GM21737 (cell line): Measurements from ENCODE around the gene SVBP.

Source experiments
- ATAC-seq: cut with Tn5 transposase; IDR thresholded peaks from one replicate; pipeline ENCODE4 v1.9.1; 2021; ENCODE audit warnings: mild to moderate bottlenecking, moderate library complexity; ENCODE audit not compliant: unreplicated experiment

SVBP gene

DNA sequence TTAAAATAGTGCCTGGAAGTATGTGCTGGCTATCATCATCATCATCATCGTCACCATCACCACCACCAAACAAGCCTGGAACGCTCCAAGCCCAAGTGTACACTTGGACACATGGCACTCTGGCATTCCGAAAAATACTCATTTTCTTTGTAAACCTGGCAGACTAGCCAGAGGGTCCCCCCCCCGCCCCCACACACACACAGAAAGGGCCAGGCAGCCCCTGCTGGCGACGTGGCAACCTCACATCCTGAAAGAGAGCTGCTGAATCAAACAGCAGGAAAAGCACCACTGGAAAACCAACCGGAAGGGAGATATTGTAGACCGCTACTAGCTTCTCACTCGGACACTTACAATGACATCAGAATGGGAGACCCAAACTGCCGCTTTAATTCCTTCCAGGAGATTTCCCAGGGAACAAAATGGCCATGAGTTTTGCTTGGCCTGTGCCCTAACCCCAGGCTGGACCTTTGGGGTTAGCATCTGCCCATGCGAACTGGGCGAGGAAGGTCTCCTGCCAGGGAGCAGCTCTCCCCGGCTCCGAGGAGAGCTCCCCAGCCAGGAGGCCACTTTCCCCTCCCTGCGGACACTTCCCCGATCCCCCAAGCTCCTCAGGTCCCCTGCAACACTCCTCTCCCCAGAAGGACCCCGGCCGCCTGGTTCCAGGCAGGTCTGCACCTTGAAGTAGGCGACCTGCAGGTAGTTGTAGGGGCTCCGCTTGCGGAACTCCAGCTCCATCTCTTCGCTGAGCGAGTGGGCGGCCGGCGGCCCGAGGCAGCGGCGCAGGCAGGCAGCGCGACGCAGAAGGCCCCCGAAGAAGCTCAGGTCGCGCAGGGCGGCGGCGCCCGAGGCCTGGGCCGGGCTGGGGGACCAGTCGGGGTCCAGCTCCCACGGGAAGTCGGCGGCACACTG is 51.1 kb downstream of the SVBP start:
- ATAC-seq, result peak; percentile 12

DNA sequence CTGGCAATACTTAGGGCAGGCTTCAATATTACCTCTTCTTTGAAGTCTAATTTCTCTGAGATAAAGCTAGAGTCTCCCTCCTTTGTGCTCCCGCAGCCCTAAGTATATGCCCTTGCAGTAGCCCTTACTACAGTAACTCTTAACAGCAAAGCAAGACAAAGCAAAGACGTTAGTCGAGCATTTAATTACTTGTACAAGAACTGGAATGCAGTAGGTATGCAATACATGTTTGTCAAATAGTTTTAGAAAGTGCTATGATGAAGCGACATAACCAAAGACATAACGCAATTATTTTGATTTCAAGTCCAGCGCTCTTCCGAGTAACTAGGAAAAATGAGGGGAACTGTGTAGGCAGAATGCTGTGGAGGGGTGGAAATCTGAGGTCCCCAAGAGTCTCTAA is 51.9 kb downstream of the SVBP start:
- ATAC-seq, result no peak

GRCh38 chr1:42762269-42762668 is 54.9 kb downstream of the SVBP start:
- ATAC-seq, result no peak

DNA sequence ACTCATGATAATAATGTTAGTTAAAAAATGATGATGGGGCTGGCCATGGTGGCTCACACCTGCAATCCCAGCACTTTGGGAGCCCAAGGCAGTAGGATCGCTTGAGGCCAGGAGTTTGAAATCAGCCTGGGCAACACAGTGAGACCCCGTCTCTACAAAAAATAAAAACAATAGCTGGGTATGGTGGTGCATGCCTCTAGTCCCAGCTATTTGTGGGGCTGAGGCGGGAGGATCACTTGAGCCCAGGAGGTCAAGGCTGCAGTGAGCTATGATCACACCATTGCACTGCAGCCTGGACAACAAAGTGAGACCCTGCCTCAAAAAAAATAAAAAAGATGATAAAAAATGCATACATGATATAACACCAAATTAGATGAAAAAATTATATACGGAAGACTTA is 55.6 kb downstream of the SVBP start:
- ATAC-seq, result no peak

- ATAC-seq, result no peak
Observed at GRCh38 chr1:42759114-42759513, 58.1 kb downstream of the SVBP start.

DNA sequence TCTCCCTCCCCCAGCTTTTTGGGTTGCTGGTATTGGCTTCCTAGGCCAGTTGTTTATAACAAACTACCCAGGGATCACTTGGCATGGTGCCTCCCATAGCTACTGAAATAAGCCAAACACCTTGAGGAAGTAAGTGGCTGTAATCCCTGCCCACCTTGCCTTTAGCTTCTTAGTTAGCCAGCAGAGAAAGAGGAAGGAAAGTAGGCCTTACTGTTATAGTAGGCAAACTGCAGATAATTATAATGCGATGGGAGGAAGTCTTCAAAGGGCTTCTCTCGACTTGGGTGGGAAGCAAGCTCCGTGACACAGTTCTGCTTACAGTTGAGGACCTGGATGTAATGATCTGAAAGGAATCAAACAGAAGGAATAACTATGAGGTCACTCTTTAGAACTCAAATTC is 58.6 kb downstream of the SVBP start:
- ATAC-seq, result no peak

GRCh38 chr1:42757892-42758275 is 59.3 kb downstream of the SVBP start:
- ATAC-seq, result no peak
